Activated CD4-positive, alpha-beta T cell treated with anti-CD3 and anti-CD28 coated beads for 1 hour (primary cell): ENCODE data around the gene NDUFA11.
"Not testable (repeated sequence)": the region's sequence is repeated elsewhere in the genome, so short reads cannot be mapped to it uniquely, and the experiment has no call there.

Source experiments
- DNase-seq: peaks from one replicate; pipeline ENCODE4 v3.0.0-alpha.2; 2020

The NDUFA11 gene

DNA sequence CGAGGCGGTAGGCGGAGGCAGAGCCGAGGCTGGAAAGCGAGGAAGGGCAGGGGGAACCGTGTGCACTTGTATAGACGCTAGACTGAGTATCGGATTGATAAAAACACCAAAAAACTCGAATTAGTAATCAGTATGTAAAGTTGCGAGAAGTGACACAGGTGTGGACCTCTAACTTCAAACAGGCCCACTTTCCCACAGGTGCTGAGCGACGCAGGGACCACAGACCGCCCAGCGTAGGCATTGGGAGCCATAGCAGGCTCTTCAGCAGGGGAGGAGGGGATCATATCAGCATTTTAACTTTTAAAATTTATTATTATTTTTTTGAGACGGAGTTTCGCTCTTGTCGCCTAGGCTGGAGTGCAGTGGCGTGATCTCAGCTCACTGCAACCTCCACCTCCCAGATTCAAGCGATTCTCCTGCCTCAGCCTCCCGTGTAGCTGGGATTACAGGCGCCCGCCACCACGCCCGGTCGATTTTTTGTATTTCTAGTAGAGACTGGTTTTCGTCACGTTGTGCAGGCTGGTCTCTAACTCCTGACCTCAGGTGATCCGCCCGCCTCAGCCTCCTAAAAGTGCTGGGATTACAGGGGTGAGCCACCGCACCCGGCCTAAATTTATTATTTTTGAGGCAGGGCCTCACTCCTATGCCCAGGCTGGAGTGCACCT lies 1.7 kb upstream of the NDUFA11 start:
- DNase-seq = no peak

DNA sequence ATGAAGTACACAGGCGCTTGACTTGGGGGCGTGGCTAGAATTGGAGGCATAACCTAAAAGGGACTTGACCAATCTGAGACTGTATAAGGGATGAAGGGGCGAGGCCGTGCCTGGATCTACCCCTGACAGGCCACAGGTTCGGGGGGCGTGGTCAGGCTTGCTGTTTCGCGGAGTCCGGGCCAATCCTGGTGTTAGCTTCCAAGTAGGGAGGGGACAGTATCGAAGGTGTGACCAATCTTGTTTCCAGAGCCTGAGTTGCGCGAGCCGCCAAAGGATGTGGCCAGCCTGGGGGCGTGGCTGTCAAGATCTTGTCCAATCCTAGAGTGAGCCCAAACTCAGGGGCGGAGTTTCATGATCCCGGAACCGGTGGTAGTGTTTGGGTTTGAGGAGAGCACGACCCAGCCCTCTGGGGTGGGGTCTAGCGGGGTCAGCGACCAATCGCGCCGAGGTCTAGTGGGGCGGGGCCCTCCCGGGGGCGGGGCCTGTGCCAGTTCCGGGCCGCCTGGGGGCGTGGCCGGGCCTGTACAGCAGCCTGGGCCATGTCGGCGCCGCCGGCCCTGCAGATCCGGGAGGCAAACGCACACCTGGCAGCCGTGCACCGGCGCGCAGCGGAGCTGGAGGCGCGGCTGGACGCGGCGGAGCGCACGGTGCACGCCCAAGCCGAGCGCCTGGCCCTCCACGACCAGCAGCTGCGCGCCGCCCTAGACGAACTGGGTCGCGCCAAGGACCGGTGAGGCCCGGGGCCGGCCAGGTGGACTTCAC lies 943 bp upstream of the NDUFA11 start, which contains the start of gene VMAC:
Gene VMAC (plus strand): TSS at position 521 of the 762 bp plus-strand sequence. CDS start 19 bp downstream, at position 540.
- DNase-seq = peak; percentile 100

DNA sequence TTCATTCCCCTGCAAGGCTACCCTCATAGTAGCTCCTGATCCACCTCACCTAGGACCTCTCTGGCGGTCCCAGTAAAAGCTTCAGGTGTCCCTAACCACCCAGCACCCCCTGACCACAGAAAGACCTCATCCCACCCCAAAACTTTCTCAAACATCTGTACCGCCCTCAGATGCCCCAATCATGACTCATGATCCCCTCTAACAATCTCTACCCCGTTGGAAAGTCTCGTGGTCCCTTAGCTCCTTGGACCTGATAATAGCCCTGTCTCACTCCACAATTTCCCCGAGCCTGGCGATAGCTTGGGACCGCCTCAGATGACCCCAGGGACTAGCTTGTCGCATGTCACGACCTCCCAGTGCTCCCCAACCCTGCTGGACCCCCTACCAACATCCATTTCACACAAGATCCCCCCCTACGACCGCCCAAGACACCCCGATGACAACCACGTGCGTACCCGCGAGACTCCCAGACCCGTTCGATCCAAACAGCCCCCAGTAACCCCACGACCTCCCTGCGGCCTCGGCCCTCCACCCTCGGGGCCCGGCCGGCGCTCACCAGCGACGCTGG lies 450 bp downstream of the NDUFA11 start:
- DNase-seq = no peak

DNA sequence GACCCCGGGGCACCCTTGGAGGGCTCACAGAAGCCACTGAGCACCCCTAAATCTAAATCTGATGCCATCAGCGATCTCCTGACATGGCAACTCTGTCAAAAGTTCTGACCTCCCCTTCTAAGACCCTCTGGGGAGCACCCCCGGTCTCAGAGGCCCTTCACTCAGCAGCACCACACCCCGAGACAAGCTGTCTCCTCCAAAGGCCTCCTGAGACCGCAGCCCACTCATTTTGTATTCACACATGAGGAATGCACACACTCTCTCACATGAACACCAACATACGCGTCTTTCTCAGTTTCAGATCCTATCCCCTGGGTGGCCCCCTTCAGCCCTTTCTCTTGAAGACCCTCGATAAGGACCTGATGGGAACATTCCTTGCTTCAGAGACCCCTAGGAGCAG lies 2.6 kb downstream of the NDUFA11 start:
- DNase-seq = no peak

DNA sequence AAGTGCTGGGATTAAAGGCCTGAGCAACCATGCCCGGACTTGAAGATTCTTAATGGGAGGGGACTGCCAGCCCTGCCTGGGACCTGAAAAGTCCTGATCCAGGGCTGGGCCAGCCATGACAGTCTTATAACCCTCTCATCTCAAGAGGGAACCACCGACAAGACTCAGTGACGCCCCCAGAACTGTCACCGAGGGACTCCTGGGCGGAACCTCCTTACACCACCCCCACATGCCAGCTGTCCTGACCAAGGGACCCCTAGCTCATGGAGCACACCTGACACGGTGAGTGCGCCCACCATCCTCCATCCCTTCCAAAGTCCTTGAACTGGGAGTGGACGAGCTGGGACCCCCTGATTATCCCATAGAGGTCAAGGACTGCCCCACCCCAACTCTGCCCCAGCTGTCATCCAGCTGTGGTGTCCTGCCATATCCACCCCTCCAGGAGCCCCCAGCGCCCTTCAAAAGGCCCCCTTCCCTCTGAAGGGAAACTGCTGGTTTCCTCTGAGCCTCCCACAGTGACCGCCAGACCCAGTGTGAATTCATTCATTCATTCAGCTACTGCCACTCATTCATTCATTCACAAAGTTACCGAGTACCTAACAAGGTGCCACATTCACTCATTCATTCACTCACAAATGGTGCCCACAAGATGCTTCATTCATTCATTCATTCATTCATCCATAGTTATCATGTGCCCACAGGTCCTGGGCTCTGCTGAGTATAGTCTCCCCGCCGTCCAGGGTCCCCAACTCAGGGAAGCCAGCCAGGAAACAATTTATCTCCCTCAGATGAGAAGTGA lies 3.7 kb downstream of the NDUFA11 start:
- no peak for DNase-seq

DNA sequence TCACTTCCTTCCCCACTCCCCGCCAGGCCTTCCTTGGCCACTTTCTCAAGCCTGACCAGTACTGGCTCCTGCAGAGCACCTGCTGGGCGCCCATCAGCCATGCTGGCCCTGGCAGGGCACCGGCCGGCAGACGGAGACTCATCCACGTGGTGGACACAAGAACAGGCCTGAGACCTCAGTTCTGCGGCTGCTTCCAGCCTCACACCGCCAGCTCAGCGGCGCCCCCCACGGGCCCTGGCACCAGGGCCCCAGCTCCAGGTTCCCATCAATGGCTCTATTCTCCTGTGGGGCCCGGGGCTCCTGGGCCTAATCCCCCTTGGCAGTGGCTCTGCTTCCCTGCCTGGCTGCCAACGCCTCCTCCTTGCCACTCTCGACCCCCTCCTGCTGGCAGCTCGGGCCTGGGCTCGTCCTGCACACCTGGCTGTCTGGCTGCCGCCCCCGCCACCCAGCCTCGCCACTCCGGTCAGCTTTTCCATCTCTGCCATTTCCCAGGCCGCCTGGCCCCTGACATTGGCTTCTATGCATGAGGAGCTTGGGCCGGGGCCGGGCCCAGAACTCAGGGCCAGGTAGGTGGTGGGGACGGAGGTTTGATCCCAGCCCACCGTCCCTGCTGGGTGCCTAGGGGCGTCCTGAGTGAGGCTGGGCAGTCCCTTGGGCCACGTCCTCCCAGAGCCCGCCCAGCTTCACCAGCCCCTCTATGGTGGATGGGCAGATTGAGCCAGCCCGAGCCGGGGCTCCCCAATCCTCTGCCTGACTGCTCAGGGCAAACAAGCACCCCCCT lies 6.2 kb downstream of the NDUFA11 start:
- DNase-seq = no peak

DNA sequence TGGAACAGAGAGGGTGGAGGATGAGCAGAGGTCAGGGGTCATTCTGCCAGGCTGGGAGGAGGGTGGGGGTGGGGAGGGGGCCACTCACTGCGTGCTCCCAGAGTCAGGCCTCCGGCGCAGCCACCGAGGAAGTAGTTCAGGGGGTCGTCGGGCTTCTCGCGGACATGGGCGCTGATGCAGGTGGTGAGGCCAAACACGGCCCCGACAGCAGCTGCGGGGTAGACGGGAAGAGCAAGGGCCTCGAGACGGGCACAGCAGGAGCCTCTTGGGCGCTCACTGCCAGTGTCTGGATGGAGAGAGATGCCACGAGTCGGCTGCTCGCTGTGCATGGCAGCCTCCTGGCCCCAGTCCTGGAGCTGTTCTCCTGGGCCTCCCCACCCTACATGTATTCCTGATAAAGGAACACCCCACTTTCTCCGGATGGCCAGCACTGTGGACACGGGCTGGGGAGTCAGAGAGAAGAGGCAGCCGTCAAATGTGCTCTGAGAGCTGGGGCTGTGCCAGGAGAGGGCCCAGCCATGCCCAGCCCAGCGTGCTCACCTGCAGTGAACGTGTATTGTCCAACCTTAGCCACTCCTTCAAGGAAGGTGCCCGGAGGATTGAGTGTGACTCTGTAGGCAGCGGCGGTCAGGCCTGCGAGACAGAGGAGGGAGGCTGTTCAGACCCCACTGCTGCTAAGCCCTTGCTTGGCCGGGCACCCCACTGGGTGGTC lies 7.1 kb downstream of the NDUFA11 start:
- no peak for DNase-seq

DNA sequence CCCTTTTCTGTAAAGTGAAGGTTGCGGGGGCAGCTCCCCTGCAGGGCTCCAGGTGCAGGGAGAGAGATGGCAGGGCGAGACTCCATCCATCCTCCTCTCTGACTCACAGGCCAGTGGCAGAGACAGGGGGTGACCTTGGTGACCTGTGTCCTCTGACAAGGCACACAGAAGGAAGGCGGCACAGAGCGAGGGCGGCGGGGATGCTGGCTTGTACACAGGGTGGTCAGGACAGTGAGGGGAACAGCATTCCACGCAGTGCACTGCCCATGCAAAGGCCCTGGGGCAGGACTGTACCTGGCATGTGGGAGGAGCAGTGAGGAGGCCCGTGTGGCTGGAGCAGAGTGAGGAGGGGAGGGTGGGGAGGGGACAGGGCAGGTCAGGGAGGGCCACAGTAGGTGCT lies 7.7 kb downstream of the NDUFA11 start:
- DNase-seq = no peak

DNA sequence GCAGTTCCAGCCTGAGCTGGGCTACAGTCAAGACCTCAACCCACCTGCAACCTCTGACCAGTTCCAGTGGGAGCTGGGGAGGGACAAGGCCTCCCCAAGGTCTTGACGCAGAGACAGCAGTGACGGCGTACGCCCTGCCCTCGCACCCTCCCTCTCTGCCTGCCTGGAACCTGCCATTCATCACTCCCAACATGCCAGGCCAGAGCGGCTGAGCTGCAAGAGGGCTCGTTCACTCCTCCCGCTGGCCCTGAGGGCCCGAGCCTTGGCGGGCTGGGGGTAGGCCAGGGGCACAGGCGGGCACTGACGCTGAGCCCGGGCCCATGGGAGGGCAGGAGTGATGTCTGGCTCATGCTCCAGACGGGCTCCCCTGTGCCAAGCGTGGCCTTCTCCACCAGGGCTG lies 8.2 kb downstream of the NDUFA11 start:
- no peak for DNase-seq

DNA sequence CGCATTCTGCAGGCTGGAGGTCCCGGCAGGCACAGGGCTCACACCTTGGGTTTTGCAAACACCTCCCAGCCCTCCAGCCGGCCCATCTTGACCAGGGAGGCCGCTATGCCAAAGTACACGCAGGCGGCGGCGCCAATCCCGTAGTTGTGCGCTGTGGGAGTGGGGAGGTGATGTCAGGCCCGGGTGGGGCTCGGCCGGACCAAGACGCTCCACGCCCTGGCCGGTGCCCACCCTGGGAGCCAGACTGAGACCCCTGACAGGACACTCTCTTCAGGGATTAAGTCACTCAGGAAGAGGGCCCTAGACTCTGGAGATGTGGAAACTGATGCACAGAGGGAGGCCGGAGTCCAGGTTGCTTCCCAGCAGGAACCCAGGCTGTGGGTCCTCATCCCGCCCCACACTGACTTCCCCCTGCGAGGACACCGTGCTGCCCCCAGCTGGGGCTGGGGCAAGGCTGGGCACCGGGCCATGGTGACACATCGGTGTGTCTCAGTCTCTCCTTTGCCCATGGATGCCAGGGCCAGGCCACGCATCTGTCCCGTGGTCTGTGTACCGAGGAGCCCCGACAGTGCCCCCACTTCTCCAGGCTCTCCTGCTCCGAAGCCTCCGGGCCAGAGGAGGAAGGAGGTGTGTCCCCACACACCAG lies 8.8 kb downstream of the NDUFA11 start:
- no peak for DNase-seq

DNA sequence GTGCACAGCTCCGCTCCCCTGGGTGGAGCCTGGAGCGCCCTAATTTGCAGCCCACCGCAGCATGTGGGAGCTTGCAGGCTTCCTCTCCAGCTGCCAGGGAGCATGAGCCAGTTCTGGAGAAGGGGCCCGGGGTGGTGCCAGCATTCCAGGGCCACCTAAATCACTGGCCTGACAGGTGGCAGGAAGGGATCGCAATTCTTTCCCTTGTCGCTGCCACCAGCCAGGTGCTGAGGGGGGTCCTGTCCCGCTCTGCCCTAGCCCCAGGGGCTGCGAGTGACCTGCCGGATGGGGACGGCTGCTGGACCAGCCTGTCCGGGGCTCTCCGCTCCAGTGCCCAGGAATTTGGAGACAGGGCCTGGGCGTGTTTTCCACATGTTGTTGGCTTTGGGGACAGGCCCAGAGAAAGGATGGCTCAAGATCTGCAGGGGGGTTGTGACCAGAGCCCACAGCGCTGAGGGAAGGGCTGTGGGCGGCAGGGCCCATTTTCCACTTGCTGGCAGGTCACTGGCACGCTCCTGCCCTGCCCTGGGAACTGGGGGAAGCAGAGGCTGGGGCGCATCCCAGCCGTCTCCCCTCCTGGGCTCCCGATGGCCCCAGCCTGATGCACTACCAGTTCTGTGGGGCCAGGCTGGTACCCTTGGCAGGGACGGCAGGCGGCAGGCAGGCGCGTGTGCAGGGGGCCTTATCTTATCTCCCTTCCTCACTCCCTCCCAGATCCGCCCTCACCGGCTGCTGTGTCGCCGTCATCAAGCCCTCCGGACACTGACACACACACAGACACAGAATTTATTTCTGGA lies 9.5 kb downstream of the NDUFA11 start:
- no peak for DNase-seq

DNA sequence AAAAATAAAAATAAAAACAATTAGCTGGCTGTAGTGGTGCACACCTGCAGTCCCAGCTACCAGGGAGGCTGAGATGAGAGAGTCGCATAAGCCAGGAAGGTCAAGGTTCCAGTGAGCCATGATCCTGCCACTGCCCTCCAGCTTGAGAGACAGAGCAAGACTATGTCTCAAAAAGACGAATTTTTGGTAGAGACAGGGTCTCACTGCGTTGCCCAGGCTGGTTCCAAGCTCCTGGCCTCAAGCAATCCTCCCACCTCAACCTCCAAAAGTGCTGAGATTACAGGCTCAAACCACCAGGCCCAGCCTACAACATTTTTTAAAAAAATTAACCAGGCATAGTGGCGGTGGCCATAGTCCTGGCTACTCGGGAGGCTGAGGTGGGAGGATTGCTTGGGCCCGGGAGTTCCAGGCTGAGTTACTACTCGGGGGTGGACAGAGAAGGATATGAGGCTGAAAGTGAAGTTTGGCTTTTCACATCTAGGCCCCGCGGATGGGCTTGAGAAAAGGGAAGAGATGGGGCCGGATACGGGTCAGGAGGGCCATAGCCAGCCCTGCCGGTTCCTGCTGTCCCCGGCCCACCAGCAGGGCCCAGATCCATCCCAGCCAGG lies 10.2 kb downstream of the NDUFA11 start:
- no peak for DNase-seq

DNA sequence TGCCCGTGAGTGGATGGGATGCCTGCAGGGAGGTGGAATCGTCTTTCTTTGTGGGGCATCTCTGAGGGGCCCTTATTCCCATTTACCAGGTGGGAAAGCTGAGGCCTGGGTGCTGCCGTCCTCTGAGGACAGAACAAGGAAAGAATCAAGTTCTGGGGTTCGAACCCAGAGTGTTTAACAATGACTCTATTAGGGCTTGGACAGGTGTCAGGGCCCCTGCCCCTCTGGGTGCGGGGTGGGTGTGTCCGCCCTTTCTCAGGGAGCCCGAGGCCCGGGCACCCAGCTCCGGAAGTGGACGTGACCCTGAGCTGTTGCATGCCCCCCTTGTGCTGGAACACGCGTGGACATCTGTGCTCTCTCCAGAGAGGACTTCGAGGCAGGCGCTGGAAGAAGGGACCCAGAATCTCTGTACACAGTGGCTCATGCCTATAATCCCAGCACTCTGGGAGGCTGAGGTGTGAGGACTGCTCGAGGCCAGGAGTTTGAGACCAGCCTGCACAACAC lies 10.8 kb downstream of the NDUFA11 start:
- no peak for DNase-seq

DNA sequence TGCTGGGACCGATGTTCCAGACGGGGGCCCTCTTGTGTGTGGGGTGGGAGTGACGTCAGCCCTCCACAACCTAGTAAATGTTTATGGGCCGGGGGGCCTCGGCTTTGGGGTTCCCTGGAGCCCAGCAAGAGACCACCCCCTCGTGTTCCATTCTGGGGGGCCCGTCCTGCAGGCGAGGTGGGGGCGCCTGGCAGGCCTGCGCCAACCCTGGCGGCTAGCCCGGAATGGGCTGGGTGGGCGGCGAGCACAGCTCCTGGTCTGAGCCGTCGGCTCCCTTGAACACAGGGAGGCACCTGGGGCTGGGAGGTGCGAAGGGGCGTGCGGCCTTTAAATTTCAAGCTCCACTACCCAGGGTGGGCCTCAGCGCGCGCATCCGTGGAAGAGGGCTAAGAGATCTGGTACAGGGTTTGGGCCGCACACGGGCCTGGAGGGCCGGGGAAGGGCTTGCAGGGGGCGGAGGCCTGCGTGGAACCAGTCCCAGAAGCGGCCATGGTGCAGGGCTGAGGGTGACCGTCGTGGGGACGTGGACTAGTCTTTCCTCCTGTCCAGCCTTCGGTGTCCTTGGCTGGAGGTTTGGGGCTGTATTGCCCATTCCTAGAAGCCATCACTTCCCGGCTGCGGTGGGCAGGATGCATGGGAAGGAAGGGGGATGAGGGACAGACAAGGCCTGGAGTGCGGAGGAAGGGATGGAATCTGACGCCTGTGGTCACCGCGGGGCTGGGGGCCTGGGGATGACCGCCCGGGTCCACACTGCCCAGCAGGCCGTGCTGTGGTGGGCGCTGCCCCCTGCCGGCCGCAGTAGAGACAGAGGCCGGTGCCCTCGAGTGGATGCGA lies 11.4 kb downstream of the NDUFA11 start:
- no peak for DNase-seq

DNA sequence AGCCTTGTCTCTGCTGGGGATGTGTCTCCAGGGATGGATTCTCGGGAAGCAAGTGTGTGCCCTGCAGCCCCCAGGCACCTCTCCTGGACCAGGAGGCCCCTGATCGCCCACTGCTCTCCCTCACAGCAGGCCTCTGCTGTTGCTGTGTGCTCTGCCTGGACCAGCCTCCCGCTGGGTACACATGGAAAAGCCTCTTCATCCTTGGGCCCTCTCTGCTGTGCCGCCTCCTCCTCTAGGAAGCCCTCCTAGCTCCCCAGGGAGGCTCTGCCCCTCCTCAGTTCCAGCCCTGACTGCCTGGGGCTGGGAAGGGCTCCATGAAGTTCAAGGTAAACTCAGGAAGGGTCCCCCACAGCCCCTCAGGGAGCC lies 12.0 kb downstream of the NDUFA11 start:
- DNase-seq = no peak

DNA sequence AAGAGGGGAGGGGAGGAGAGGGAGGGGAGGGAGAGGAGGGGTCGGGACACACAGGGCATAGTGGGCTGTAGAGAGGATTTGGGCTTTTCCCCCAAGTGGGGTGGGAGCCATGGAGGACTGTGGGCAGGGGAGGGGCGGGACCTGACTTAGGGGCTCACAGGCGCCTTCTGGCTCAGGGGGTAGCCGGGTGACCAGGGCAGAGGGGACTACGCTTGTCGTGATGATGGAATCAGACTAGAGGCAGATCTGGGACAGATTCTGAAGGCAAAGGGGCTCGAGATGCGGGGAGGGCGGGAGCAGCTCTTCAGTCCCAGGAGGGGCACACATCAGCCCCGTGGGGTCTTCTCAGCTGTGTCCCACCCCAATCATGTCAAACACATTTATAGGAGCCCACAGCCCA lies 13.5 kb downstream of the NDUFA11 start:
- DNase-seq = no peak

DNA sequence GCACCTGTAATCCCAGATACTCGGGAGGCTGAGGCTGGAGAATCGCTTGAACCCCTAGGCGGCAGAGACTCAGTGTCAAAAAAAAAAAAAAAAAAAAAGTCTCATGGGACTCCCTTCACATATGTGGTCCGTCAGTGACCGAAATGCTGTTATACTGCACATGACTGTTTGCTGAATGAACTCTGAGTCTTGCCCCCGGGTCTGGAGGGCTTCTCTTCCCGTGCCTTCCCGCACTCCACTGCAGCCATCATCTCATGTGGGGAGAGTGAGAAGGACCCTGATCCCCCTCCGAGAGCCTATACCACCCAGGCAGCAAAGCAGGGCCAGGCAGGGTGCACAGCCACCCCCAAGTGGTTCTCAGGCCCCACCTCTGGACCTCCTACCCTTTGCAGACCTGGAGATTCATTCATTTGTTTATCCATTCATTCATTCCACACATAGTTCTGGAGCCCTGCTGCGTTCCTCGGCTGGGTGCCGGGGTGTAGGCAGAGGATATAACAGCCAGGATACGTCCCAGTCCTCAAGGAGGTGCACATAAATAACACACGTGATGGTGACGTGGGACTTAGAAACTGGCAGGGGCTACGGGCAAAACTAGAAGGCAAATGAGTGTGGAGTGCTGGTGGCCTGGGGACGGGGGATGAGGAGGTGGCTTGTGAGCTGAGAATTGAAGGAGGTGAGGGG lies 14.2 kb downstream of the NDUFA11 start:
- DNase-seq = no peak

DNA sequence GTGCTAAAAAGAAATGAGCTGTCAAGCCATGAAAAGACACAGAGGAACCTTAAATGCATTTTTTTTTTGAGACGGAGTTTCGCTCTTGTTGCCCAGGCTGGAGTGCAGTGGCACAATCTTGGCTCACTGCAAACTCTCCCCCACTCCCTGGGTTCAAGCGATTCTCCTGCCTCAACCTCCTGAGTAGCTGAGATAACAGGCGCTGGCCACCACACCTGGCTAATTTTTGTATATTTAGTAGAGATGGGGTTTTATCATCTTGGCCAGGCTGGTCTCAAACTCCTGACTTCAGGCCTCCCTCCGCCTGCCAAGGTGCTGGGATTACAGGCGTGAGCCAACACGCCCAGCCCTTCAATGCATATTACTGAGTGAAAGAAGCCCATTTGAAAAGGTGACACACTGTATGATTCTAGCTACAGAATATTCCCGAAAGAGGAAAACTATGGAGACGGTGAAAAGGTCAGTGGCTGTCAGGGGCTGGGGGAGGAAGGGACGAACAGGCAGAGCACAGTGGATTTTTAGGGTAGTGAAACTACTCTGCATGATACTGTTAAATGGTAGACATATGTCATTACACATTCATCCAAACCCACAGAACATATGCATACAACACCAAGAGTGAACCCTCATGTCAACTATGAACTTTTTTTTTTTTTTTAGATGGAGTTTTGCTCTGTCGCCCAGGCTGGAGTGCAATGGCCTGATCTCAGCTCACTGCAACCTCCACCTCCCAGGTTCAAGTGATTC lies 19.4 kb downstream of the NDUFA11 start:
- DNase-seq = not testable (repeated sequence)
